ENCODE results near the gene CHRNA4.

The CHRNA4 gene

GRCh38 chr20:63295018-63295417, 66.1 kb downstream of the CHRNA4 start:
- DNase-seq (ENCODE audit: low read depth in 1 of 2, low spot score in 1 of 2): no peak

- DNase-seq (ENCODE audit: low read depth in 1 of 2, low spot score in 1 of 2): no peak
Observed at GRCh38 chr20:63294536-63294900, 66.6 kb downstream of the CHRNA4 start.

GRCh38 chr20:63293871-63294535, 67.1 kb downstream of the CHRNA4 start:
- no peak for DNase-seq (ENCODE audit: low read depth in 1 of 2, low spot score in 1 of 2)

- DNase-seq (ENCODE audit: low read depth in 1 of 2, low spot score in 1 of 2): no peak
Observed at GRCh38 chr20:63293456-63293855, 67.7 kb downstream of the CHRNA4 start.
